Stimulated activated CD4-positive, alpha-beta T cell treated with anti-CD3 and anti-CD28 coated beads, Interleukin-4, amount 100 ng/mL, for 24 hours (primary cell): ENCODE measurements around the gene SAMD11.

ENCODE experiments used
- DNase-seq: peaks from one replicate; pipeline ENCODE4 v3.0.0-alpha.2; 2020

Gene SAMD11

GRCh38 chr1:905811-906599 is 17.7 kb upstream of the SAMD11 start:
- no peak for DNase-seq

- DNase-seq: peak; percentile 11
Observed at GRCh38 chr1:906600-907420, 16.9 kb upstream of the SAMD11 start.

- DNase-seq: peak; percentile 2
Observed at GRCh38 chr1:907611-908451, 15.9 kb upstream of the SAMD11 start.

GRCh38 chr1:908661-909060 is 15.1 kb upstream of the SAMD11 start:
- no peak for DNase-seq

- no peak for DNase-seq
Observed at GRCh38 chr1:909861-910310, 13.8 kb upstream of the SAMD11 start.

- DNase-seq: no peak
Observed at GRCh38 chr1:910311-910880, 13.3 kb upstream of the SAMD11 start.

GRCh38 chr1:910881-911721 is 12.6 kb upstream of the SAMD11 start:
- DNase-seq: no peak

GRCh38 chr1:911875-912739 is 11.6 kb upstream of the SAMD11 start:
- DNase-seq: no peak

- DNase-seq: no peak
Observed at GRCh38 chr1:912740-913301, 10.9 kb upstream of the SAMD11 start.

GRCh38 chr1:913491-914130 is 10.1 kb upstream of the SAMD11 start:
- DNase-seq: no peak

- no peak for DNase-seq
Observed at GRCh38 chr1:914131-914890, 9.4 kb upstream of the SAMD11 start.

GRCh38 chr1:914891-915280 is 8.8 kb upstream of the SAMD11 start:
- no peak for DNase-seq

- no peak for DNase-seq
Observed at GRCh38 chr1:915295-916172, 8.2 kb upstream of the SAMD11 start.

GRCh38 chr1:916173-917075 is 7.3 kb upstream of the SAMD11 start:
- no peak for DNase-seq

GRCh38 chr1:917076-917459 is 6.7 kb upstream of the SAMD11 start:
- no peak for DNase-seq

GRCh38 chr1:917466-918091 is 6.1 kb upstream of the SAMD11 start:
- DNase-seq: no peak

- DNase-seq: no peak
Observed at GRCh38 chr1:918353-918752, 5.4 kb upstream of the SAMD11 start.
